ENCODE measurements around the gene UBE2R2. TPM values are rescaled to one million over a fixed set of nuclear protein-coding genes. Genes with fewer than 3 reads are reported as not detected.

UBE2R2 gene
- total and polyA plus RNA-seq, 2 of the 8 experiments (the other 6 are each of a cell fraction or from before 2014, with no cell fraction given): 19.4 to 42.1 TPM

DNA sequence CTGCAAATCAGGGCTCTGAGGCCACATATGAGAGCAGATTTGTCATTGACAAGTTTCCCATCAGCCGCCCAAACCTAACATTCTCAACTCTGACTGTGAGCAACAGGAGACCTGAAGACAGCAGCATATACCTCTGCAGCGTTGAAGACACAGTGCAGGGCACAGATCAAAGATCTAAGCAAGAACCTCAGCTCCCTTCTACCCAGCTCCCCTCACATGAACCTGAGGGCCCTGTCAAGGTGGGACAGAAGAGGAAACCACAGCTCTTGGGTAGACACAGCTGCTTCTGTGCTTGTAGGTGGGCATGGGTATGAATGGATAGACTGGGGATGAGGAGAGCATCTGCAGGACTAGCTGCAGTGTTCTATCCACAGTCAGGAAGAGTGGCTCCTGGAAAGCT lies 30.3 kb upstream of the UBE2R2 start (continued):
- no peak for TF ChIP-seq SAP30 (IDR thresholded peaks at IDR 0.05; ENCODE audit: insufficient read depth, insufficient replicate concordance, low read length)
